Neuronal stem cell (in vitro differentiated cells): Measurements from ENCODE around the gene EPHA1.

Source experiments
- DNase-seq: peaks from one replicate; pipeline ENCODE4 v3.0.0-alpha.2; 2013; ENCODE audit warnings: low spot score
- H2AFZ ChIP-seq: one replicate; pipeline ENCODE4 v1.6.1; 2013; ENCODE audit warnings: mild to moderate bottlenecking, low read length, inconsistent platforms
- H2AK5ac ChIP-seq: 2 replicates; pipeline ENCODE4 v1.6.1; 2013; ENCODE audit warnings: low read depth, mild to moderate bottlenecking, inconsistent platforms, low read length, moderate library complexity, mixed read lengths
- H2BK120ac ChIP-seq: 2 replicates; pipeline ENCODE4 v1.6.1; 2013; ENCODE audit warnings: low read depth, mild to moderate bottlenecking, inconsistent platforms, low read length, moderate library complexity, mixed read lengths
- H2BK12ac ChIP-seq: one replicate; pipeline ENCODE4 v1.6.1; 2013; ENCODE audit warnings: low read length, inconsistent platforms
- H2BK15ac ChIP-seq: 2 replicates; pipeline ENCODE4 v1.6.1; 2013; ENCODE audit warnings: mild to moderate bottlenecking, low read length, inconsistent platforms, mixed read lengths
- H2BK5ac ChIP-seq: one replicate; pipeline ENCODE4 v1.6.1; 2013; ENCODE audit warnings: inconsistent platforms, mild to moderate bottlenecking, low read length, moderate library complexity
- H3K14ac ChIP-seq: one replicate; pipeline ENCODE4 v1.6.1; 2013; ENCODE audit warnings: low read length, inconsistent platforms
- H3K18ac ChIP-seq: 2 replicates; pipeline ENCODE4 v1.6.1; 2013; ENCODE audit warnings: low read length, inconsistent platforms
- H3K23ac ChIP-seq: 2 replicates; pipeline ENCODE4 v1.6.1; 2013; ENCODE audit warnings: low read depth, mild to moderate bottlenecking, mixed read lengths, low read length, inconsistent platforms; ENCODE audit not compliant: poor library complexity
- H3K27ac ChIP-seq: replicated peaks from 3 replicates; pipeline ENCODE4 v1.5.1; 2013; ENCODE audit warnings: low read length, inconsistent platforms
- H3K27me3 ChIP-seq, 3 experiments: 2 replicates each; pipeline ENCODE4 v1.6.1; 2013; ENCODE audit warnings: low read length in 3 of 3, mild to moderate bottlenecking in 2 of 3, inconsistent platforms in 1 of 3, low read depth in 1 of 3, mixed read lengths in 1 of 3, moderate library complexity in 1 of 3; ENCODE audit not compliant: control insufficient read depth in 3 of 3, insufficient read depth in 3 of 3
- H3K36me3 ChIP-seq, 2 donors: replicated peaks in 1 of 2; 2 replicates each; pipeline ENCODE4 v1.6.1; 2013; ENCODE audit warnings: low read length in 2 of 2; ENCODE audit not compliant: control insufficient read depth in 2 of 2, insufficient read depth in 2 of 2
- H3K4ac ChIP-seq: 2 replicates; pipeline ENCODE4 v1.6.1; 2013; ENCODE audit warnings: inconsistent platforms, mild to moderate bottlenecking, low read length, moderate library complexity
- H3K4me1 ChIP-seq, 2 donors: 1 replicate in 1 of 2; 2 replicates in 1 of 2; pipeline ENCODE4 v1.6.1; 2013; ENCODE audit warnings: low read length in 2 of 2, low read depth in 1 of 2; ENCODE audit not compliant: control insufficient read depth in 2 of 2, insufficient read depth in 1 of 2
- H3K4me2 ChIP-seq: one replicate; pipeline ENCODE4 v1.6.1; 2013; ENCODE audit warnings: mild to moderate bottlenecking, low read length, inconsistent platforms; ENCODE audit not compliant: insufficient read depth, poor library complexity, severe bottlenecking
- H3K4me3 ChIP-seq, 2 donors: 2 replicates each; pipeline ENCODE4 v1.5.1; 2013; ENCODE audit warnings: low read length in 2 of 2, mild to moderate bottlenecking in 2 of 2, inconsistent platforms in 1 of 2, moderate library complexity in 1 of 2
- H3K79me1 ChIP-seq: one replicate; pipeline ENCODE4 v1.6.1; 2013; ENCODE audit warnings: low read depth, mild to moderate bottlenecking, inconsistent platforms, low read length, moderate library complexity
- H3K9ac ChIP-seq: one replicate; pipeline ENCODE4 v1.6.1; 2013; ENCODE audit warnings: mild to moderate bottlenecking, low read depth, low read length, inconsistent platforms; ENCODE audit not compliant: poor library complexity
- H3K9me3 ChIP-seq, 2 donors: replicated peaks in 1 of 2; 2 replicates each; pipeline versions ENCODE3 to v1.6.1; 2013; ENCODE audit warnings: low read length in 2 of 2, mild to moderate bottlenecking in 2 of 2, inconsistent platforms in 1 of 2, low read depth in 1 of 2, mixed read lengths in 1 of 2, moderate library complexity in 1 of 2; ENCODE audit not compliant: control insufficient read depth in 2 of 2, insufficient read depth in 1 of 2
- H4K8ac ChIP-seq: one replicate; pipeline ENCODE4 v1.6.1; 2013; ENCODE audit warnings: low read depth, mild to moderate bottlenecking, inconsistent platforms, low read length, moderate library complexity
- H4K91ac ChIP-seq: one replicate; pipeline ENCODE4 v1.6.1; 2013; ENCODE audit warnings: low read length, low read depth, mild to moderate bottlenecking, inconsistent platforms; ENCODE audit not compliant: poor library complexity
- WGBS, 2 donors: extraction: QIAGEN DNeasy Blood & Tissue Kit; methylation state at CpG; one replicate each; pipeline ENCODE4 v1.1.7; 2013; ENCODE audit warnings: missing lambda C conversion rate in 2 of 2, mixed read lengths in 1 of 2; ENCODE audit not compliant: insufficient read length in 2 of 2, insufficient replicate concordance in 1 of 2; ENCODE audit errors: extremely low coverage in 2 of 2; 5-methylcytosine and 5-hydroxymethylcytosine counted together

The EPHA1 gene

DNA sequence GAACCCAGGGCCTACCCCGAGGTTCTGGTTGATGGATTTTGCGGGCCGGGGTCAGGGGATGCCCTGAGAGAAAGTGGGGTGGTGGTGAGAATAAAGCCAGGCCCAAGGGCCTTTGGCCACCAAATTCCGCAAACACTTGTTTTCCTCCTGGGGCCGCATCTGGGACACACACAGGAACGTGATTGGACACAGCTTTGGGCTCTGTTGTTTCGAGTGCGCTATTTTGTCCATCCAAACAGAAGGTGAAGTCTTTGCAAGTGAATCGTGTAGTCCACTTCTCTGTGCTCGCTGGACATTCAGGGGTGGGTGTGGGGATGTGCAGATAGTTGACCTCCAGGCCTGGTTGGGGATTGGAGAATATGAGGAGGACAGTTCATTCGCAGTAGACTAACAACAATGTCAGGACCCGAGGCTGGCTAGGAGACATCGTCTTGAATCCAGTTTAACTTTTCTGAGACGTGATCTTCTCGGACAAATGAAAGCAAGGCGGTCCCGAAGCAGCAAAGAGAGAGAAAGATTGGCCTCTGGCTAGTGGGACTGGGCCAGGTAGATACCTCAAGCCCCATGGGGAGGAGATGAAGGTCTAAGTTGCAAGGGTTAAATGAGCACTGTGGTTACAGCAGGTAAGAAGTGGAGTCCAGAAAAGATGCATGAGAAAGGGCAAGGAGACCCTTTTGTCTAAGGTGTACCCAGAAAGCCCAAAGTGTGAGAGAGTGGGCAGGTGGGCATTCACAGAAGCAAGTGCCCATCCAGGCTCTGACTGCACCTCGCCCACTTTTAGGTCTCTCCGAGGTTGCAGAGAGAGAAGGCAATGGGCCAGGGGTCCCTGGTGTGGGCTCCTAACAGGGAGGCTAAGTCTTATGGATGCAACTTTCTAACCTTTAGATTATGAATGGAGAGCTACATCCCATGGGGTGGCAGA, 45.4 kb downstream of the EPHA1 start:
- no CpG with 5 or more reads among the region's 19 CpGs for WGBS, 2 donors
- peaks cover 0 to 10% (median 3%) of the 10 kb centered on the region in 3 experiments for H3K27me3 ChIP-seq

DNA sequence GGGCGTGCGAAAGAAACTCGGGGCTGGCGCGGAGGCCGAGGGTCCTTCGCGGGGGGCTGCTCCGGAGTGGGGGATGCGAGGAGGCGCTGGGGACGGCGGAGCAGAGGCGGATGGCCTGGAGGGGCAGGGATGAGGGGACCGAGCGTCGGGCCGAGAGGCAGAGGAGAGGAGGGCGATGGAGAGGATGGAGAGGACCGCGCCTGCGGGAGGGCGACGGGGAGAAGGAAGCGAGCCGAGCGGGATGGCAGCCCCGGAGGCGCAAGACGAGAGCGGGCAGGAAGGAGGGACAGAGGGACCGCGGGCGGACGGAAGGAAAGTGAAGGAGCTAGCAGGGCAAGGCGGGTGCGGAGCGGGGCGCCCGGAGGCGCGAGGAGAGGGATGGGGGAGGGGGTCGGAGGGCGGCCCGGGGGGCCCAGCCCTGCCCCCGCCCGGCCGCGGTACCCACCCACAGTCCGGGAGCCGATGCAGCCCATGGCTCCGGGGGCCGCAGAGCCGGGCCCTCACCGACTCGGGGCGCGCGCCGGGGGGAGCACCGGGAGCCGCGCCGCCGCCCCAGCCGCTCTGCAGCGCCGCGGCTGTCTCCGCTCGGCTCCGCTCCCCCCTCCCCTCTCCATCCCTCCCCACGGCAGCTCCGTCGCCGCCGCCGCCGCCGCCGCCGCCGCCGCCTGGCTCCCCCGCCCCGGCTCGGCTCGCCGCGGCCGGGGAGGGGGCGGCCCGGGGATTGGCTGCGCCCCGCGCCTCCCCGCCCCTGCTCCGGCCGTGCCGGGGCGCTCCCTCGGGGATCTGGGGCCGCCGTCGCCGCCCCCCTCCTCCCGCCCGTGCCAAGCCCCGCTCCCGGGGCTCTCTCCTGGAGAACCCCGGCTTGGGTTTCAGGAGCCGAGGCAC, 46.3 kb downstream of the EPHA1 start, which contains the start of gene FAM131B:
Gene FAM131B, minus strand, starts transcription at position 583 of the 885 bp plus-strand sequence. Its CDS starts 110 bp downstream, at position 473.
- H2BK15ac ChIP-seq: peak within 1 kb of the TSS; percentile 97
- H3K79me1 ChIP-seq: no peaks in the 10 kb centered on the region
- H3K9me3 ChIP-seq: no peaks in the 10 kb centered on the region
- H3K18ac ChIP-seq: peak within 1 kb of the TSS; percentile 98
- H3K4me3 ChIP-seq: peak within 1 kb of the TSS; percentile 92 to 100
- peak within 1 kb of the TSS; percentile 96 for H3K9ac ChIP-seq
- H2BK12ac ChIP-seq: peak within 1 kb of the TSS; percentile 87
- H2BK120ac ChIP-seq: peak within 1 kb of the TSS; percentile 48
- H3K4me2 ChIP-seq: peak within 1 kb of the TSS; percentile 85
- H3K36me3 ChIP-seq: peaks cover 14 to 17% of the 10 kb centered on the region in 2 donors
- H3K23ac ChIP-seq: peak within 1 kb of the TSS; percentile 87
- H3K27me3 ChIP-seq: peaks cover 0 to 10% (median 3%) of the 10 kb centered on the region in 3 experiments
- H3K4me1 ChIP-seq: peaks cover 7 to 15% of the 10 kb centered on the region in 2 donors
- H2BK5ac ChIP-seq: peak within 1 kb of the TSS; percentile 91
- no CpG with 5 or more reads among the region's 112 CpGs for WGBS, 2 donors
- H3K27ac ChIP-seq: peak within 1 kb of the TSS; percentile 80
- H3K14ac ChIP-seq: peak within 1 kb of the TSS; percentile 100
- no peak within 1 kb of the TSS for H4K8ac ChIP-seq
- peak within 1 kb of the TSS; percentile 96 for H2AK5ac ChIP-seq
- peak within 1 kb of the TSS; percentile 99 for H2AFZ ChIP-seq
- peak within 1 kb of the TSS; percentile 94 for H3K4ac ChIP-seq
- peak; percentile 47 for DNase-seq
- H4K91ac ChIP-seq: peak within 1 kb of the TSS; percentile 13

More for the DNA sequence above, 45.4 kb downstream of the EPHA1 start:
- Histone ChIP-seq H3K4me2 (peak overlapping the region; percentile 85), H4K91ac (no peak overlapping the region), H3K9me3 (no peaks in the 10 kb centered on the region), H3K4me1 (peaks cover 7 to 15% of the 10 kb centered on the region in 2 donors), H2BK5ac (no peak overlapping the region), H3K23ac (no peak overlapping the region), H2AFZ (peak overlapping the region; percentile 99), H2AK5ac (peak overlapping the region; percentile 40), H3K4ac (no peak overlapping the region), H3K79me1 (no peaks in the 10 kb centered on the region), H3K36me3 (peaks cover 9 to 13% of the 10 kb centered on the region in 2 donors), H2BK15ac (no peak overlapping the region), H3K14ac (no peak overlapping the region), H2BK12ac (no peak overlapping the region), H3K18ac (peak overlapping the region; percentile 84), H3K9ac (no peak overlapping the region), H4K8ac (no peak overlapping the region), H3K4me3 (peak overlapping the region; percentile 82 to 92), H3K27ac (no peak overlapping the region), H2BK120ac (no peak overlapping the region)
- DNase-seq: no peak

DNA sequence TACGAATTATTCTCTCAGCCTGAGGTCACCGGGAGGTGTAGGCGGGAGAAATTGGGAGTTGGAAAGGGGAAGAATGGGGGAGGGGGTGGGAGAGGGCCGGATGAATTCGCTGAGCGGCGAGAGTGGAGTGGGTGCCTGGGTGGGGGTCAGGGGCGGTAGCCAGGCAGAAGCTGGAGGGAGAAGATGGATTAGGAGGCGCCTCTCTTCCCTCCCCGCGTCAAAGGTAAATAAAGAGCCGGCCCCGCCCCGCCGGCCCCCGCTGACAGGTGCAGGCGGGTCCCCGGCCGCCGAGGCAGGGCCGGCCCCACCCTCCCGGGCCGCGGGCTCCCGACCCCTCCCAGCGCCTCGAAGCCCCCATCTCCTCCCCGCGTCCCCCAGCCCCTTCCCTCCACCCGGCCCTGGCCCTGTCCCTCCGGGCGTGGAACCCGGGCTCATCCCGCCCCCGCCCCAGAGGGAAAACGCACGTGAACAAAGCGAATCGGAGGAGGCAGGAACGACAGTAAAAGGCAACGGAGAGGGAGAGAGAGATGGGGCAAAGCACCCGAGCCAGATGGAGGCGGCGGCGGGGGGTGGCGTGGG, 47.0 kb downstream of the EPHA1 start:
- no peaks in the 10 kb centered on the region for H3K9me3 ChIP-seq
- no CpG with 5 or more reads among the region's 46 CpGs for WGBS, 2 donors
- peaks cover 7 to 15% of the 10 kb centered on the region in 2 donors for H3K4me1 ChIP-seq
- H3K14ac ChIP-seq: no peak overlapping the region
- no peak overlapping the region for H3K4ac ChIP-seq
- no peak overlapping the region for H3K27ac ChIP-seq
- H3K9ac ChIP-seq: peak overlapping the region; percentile 96
- peak overlapping the region; percentile 85 for H3K4me2 ChIP-seq
- peak overlapping the region; percentile 97 for H2BK15ac ChIP-seq
- H3K18ac ChIP-seq: peak overlapping the region; percentile 98
- no peak overlapping the region for H2BK12ac ChIP-seq
- peak overlapping the region; percentile 87 for H3K23ac ChIP-seq
- H2BK120ac ChIP-seq: peak overlapping the region; percentile 48
- H3K36me3 ChIP-seq: peaks cover 20 to 23% of the 10 kb centered on the region in 2 donors
- peak overlapping the region; percentile 14 for H2AK5ac ChIP-seq
- no peaks in the 10 kb centered on the region for H3K79me1 ChIP-seq
- peak overlapping the region; percentile 99 for H2AFZ ChIP-seq
- H3K4me3 ChIP-seq: peak overlapping the region; percentile 92 to 100
- no peak overlapping the region for H4K91ac ChIP-seq
- peak overlapping the region; percentile 91 for H2BK5ac ChIP-seq
- peaks cover 0 to 10% (median 3%) of the 10 kb centered on the region in 3 experiments for H3K27me3 ChIP-seq
- H4K8ac ChIP-seq: no peak overlapping the region
- DNase-seq: peak; percentile 24
